ENCODE data around the gene PLEKHM2.
A peak's percentile ranks its signal among the peaks of the same experiment; 100 is the strongest.

PLEKHM2 gene

GRCh38 chr1:15735304-15736037 is 51.4 kb downstream of the PLEKHM2 start:
- in situ Hi-C loops (cut with MboI; ENCODE audit: low pct_unique_long_range_greater_than_20kb, low sequenced_read_pairs) = no loop called here
- DNase-seq = no peak

GRCh38 chr1:15736038-15736891 is 52.1 kb downstream of the PLEKHM2 start, which contains the start of gene SLC25A34:
TSS of gene SLC25A34 (plus strand) at chr1:15736258. CDS start at chr1:15736486, 228 bp downstream.
- in situ Hi-C loops (cut with MboI; ENCODE audit: low pct_unique_long_range_greater_than_20kb, low sequenced_read_pairs) = no loop called here
- DNase-seq = no peak

DNA sequence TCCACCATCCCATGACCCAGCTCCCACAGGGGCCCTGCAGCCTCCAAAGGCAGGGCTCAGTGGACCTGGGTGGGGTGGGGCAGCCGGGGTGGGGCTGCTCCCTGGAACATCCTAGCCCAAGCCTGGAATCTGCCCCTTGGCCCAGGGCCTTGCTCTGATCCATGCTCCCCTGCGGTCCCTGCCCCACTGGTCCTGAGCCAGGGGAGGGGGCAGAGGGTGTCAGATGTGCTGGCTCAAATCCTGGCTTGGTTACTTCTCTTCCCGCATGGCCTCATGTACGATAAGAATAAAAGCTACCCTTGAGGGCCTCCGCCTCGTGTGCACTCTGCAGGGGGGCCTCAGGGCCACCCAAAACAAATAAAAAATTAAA is 52.8 kb downstream of the PLEKHM2 start:
- DNase-seq = no peak
- in situ Hi-C loops (cut with MboI; ENCODE audit: low pct_unique_long_range_greater_than_20kb, low sequenced_read_pairs) = no loop called here

DNA sequence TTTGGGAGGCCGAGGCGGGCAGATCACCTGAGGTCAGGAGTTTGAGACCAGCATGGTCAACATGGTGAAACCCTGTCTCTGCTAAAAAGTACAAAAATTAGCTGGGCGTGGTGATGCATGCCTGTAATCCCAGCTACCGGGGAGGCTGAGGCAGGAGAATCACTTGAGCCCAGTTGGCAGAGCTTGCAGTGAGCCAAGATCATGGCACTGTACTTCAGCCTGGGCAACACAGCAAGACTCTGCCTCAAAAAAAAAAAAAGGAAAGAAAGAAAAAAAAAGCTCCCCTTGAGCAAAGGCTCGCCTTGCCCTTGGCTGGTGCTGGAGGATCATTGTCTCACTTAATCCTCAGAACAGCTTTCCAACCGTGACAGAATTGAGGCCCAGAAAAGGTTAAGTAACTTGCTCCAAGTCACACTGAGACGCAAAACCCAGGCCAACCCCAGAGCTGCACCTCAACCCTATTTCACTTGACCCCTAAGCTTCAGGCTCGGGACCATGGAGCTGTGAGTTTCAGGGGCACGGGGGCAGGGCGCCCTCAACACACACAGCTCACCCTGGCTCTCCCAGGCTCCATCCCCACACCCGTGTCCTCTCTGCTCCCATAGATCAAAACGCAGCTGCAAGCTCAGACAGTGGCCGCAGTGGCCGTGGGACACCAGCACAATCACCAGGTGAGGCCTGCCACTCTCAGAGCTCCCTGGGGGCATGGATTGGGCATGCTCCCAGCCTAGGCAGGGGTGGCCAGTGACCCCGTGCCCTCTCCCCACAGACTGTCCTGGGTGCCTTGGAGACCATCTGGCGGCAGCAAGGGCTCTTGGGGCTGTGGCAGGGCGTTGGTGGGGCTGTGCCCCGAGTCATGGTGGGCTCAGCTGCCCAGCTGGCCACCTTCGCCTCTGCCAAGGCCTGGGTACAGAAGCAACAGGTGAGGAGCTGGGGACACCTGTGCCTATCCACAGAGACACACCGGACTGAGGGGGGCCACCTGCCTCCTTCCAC is 53.5 kb downstream of the PLEKHM2 start:
- in situ Hi-C loops (cut with MboI; ENCODE audit: low pct_unique_long_range_greater_than_20kb, low sequenced_read_pairs) = no loop called here
- DNase-seq = no peak

DNA sequence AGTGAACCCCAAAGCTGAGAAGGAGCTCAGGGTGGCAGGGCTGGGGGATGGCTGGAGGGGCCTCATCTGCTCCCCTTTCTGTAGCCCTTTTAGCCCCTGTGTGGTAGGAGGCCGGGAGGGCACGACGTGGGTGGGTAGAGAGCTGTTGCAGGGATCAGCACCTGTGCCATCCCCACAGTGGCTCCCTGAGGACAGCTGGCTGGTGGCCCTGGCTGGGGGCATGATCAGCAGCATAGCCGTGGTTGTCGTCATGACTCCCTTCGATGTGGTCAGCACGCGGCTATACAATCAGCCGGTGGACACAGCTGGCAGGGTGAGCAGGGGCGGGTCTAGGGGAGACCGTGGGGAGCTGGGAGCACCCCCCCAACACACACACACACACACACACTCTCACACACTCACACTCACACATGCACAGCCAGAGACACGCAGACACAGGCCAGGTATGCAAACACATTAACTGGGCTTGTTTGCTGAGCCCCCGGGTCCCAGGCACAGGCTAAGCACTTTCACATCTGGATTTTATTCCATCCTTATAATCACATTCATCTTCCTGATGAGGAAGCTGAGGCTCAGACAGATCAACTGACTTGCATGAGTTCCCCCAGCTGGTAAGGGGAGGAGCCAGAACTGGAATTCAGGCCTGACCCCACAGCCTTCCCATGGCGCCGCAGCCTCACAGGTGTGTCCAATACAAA is 54.4 kb downstream of the PLEKHM2 start:
- DNase-seq = no peak
- in situ Hi-C loops (cut with MboI; ENCODE audit: low pct_unique_long_range_greater_than_20kb, low sequenced_read_pairs) = no loop called here

DNA sequence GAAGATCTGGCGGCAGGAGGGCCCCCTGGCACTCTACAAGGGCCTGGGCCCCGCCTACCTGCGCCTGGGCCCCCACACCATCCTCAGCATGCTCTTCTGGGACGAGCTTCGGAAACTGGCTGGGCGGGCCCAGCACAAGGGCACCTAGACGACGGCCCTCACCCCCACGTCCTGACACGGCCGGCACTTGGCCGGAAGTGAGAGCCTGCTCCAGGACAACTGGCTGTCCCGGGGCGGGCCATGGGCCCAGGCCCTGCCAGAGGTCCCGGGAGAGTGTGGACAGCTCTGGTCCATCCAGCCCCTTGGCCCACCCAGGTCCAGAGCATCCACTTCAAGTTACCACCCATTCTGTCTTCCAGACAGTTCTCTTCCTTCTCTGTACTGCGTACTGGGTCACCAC is 55.1 kb downstream of the PLEKHM2 start:
- no peak for DNase-seq
- in situ Hi-C loops (cut with MboI; ENCODE audit: low pct_unique_long_range_greater_than_20kb, low sequenced_read_pairs) = no loop called here

DNA sequence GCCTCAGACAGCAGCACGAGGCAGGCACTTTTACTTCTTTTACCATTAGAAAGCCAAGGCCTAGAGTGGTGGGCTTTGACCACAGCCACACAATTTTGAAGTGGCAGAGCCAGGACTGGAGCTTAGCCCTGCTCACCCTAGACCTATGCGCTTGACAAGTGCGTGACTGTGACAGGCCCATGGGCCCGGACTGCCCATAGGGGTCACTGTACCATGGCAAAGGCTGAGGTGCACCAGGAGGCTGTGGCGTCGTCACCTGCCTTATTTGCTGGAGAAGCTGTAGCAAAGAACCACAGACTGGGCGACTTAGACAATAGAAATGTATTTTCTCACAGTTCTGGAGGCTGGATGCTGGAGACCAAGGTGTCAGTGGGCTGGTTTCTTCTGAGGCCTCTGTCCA is 55.6 kb downstream of the PLEKHM2 start:
- DNase-seq = no peak
- in situ Hi-C loops (cut with MboI; ENCODE audit: low pct_unique_long_range_greater_than_20kb, low sequenced_read_pairs) = no loop called here

- in situ Hi-C loops (cut with MboI; ENCODE audit: low pct_unique_long_range_greater_than_20kb, low sequenced_read_pairs) = no loop called here
- peak; percentile 76 for DNase-seq
These were observed 57.1 kb downstream of the PLEKHM2 start for GRCh38 chr1:15740924-15741850.

DNA sequence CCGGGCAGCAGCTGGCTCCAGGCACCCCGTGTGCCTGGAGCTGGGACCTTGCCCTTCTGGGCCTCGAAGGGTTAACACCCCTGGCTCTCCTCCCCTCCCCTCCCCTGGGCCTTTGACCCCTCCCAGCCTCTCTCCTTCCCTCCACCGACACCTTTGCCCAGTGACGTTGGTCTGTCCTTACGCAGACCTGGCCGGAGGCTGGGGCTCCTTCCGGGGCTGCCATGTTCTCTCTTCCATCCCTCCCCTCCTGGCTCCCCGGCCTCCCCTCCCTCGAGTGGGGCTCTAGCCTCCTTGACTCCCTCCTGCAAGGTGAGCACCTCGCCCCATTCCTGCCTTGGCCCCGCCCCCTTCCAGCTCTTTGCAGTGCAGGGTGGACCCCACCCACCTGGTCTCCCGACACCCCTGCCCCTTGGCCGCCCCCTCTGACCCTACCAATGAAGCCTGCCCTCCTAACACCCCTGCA is 58.2 kb downstream of the PLEKHM2 start, which contains the start of gene TMEM82:
TMEM82 (plus strand) TSS at position 161 of the 463 bp plus-strand sequence; CDS start at position 222, 61 bp downstream.
- in situ Hi-C loops (cut with MboI; ENCODE audit: low pct_unique_long_range_greater_than_20kb, low sequenced_read_pairs) = no loop called here
- DNase-seq = no peak

DNA sequence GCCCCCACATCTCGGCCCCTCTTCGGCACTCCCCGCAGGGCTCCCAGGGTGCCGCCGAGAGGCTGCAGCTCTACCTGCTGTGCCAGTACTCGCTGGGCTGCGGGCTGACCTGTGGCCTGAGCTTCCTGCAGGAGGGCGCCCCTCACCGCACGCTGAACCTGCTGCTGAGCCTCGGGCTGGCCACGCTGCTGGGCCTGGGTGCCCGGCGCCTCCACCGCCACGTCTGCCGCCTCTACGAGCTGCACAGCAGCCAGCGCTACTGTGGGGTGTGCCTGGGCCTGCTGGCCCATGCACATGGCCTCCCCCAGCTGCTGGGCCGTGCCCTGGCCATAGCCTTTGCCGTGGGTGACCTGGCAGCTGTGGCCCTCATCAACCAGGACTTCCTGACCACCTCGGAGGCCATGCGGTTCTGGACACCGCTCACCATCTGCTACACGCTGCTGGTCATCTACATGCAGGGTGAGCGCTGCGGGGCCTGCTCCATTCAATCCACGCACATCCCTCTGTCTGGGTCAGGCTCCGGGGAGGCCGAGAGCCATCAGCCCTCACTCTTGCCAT is 60.1 kb downstream of the PLEKHM2 start:
- in situ Hi-C loops (cut with MboI; ENCODE audit: low pct_unique_long_range_greater_than_20kb, low sequenced_read_pairs) = no loop called here
- no peak for DNase-seq

DNA sequence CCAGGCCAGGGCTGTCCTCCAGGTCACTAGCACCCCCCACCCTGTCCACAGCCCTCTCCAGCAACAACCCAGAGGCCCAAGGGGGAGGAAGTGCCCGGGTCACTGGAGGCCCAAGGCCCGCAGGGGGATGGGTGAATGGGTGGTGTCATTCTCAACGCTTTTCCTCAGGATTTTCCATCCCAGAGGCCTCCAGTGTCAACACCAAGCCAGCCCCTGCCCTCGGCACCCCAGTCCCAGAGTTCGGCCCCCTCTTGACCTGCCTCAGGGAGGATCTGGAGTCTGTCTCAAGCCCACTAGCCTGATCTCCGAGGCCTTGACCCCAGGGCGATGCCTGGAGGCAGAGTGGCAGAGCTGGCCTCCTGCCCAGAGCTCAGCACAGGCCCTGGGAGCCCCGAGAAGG is 63.3 kb downstream of the PLEKHM2 start:
- DNase-seq = no peak
- in situ Hi-C loops (cut with MboI; ENCODE audit: low pct_unique_long_range_greater_than_20kb, low sequenced_read_pairs) = no loop called here

DNA sequence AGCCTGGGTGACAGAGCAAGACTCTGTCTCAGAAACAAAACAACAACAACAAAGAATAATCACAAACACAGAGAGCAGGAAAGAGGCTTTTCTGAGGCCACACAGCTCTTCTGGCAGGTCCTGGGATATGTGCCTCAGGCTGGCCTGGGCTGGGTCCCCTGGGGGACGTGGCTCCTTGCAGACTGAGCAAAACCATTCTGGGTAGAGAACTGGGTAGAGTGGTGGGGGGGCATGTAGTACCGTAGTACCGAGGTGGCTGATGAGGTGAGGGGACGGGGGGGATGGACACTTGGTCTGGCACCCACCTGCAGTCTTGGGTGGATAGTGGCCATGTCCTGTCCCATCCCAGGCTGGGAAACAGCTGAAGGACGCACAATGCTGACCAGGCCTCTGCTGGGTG is 64.1 kb downstream of the PLEKHM2 start:
- in situ Hi-C loops (cut with MboI; ENCODE audit: low pct_unique_long_range_greater_than_20kb, low sequenced_read_pairs) = no loop called here
- no peak for DNase-seq

- DNase-seq = no peak
- in situ Hi-C loops (cut with MboI; ENCODE audit: low pct_unique_long_range_greater_than_20kb, low sequenced_read_pairs) = no loop called here
These were observed 64.7 kb downstream of the PLEKHM2 start for GRCh38 chr1:15748690-15749398.

GRCh38 chr1:15749399-15750291 is 65.5 kb downstream of the PLEKHM2 start:
- DNase-seq = no peak
- in situ Hi-C loops (cut with MboI; ENCODE audit: low pct_unique_long_range_greater_than_20kb, low sequenced_read_pairs) = no loop called here

- DNase-seq = no peak
- in situ Hi-C loops (cut with MboI; ENCODE audit: low pct_unique_long_range_greater_than_20kb, low sequenced_read_pairs) = no loop called here
These were observed 66.8 kb downstream of the PLEKHM2 start for GRCh38 chr1:15750924-15751323.

- in situ Hi-C loops (cut with MboI; ENCODE audit: low pct_unique_long_range_greater_than_20kb, low sequenced_read_pairs) = no loop called here
- DNase-seq = no peak
These were observed 67.6 kb downstream of the PLEKHM2 start for GRCh38 chr1:15751717-15752116.
